CD4-positive, alpha-beta memory T cell (primary cell): ENCODE data around the gene P2RX6. TPM values are rescaled to one million over a fixed set of nuclear protein-coding genes. Genes with fewer than 3 reads are reported as not detected.
"Not testable (repeated sequence)": the region's sequence is repeated elsewhere in the genome, so short reads cannot be mapped to it uniquely, and the experiment has no call there.

ENCODE experiments used
- CTCF ChIA-PET: fragments of 350-600 bp; sonication (Branson Sonifier 250); formaldehyde crosslinking; loops from one replicate; lab custom pipeline; 2021; ENCODE audit warnings: inconsistent platforms; ENCODE audit not compliant: partially characterized antibody; lab: Charles Lee
- POLR2A ChIA-PET: fragments of 350-600 bp; sonication (Branson Sonifier 250); formaldehyde crosslinking; loops from one replicate; lab custom pipeline; 2021; ENCODE audit not compliant: partially characterized antibody; lab: Charles Lee
- DNase-seq, 5 donors: peaks; one replicate each; pipeline versions ENCODE4 v3.0.0 to v3.0.0-alpha.2; 2020 to 2022; ENCODE audit warnings: mixed read lengths in 1 of 5
- H3K27ac ChIP-seq: one replicate; pipeline ENCODE4 v1.7.0; 2013; ENCODE audit warnings: low read depth, low read length
- H3K27me3 ChIP-seq: 2 replicates; pipeline ENCODE4 v1.7.0; 2013; ENCODE audit warnings: mild to moderate bottlenecking, low read length, moderate library complexity; ENCODE audit not compliant: insufficient read depth
- H3K36me3 ChIP-seq: 2 replicates; pipeline ENCODE4 v1.7.0; 2013; ENCODE audit warnings: mild to moderate bottlenecking, low read length, moderate library complexity; ENCODE audit not compliant: insufficient read depth
- H3K4me1 ChIP-seq: 2 replicates; pipeline ENCODE4 v1.7.0; 2013; ENCODE audit warnings: mild to moderate bottlenecking, low read length, moderate library complexity; ENCODE audit not compliant: insufficient read depth
- H3K4me3 ChIP-seq, 2 donors: one replicate each; pipeline ENCODE4 v1.7.0; 2013; ENCODE audit warnings: low read length in 2 of 2, mild to moderate bottlenecking in 1 of 2
- H3K9me3 ChIP-seq, 2 donors: one replicate each; pipeline ENCODE4 v1.7.0; 2013; ENCODE audit warnings: low read length in 2 of 2, control low read depth in 1 of 2; ENCODE audit not compliant: control insufficient read depth in 1 of 2
- H3K27ac Mint-ChIP-seq, 7 donors: one replicate each; pipeline ENCODE4 v1.8.0; 2020 to 2021; ENCODE audit warnings: mixed read lengths in 7 of 7, mild to moderate bottlenecking in 6 of 7, inconsistent platforms in 3 of 7, moderate library complexity in 3 of 7
- H3K27me3 Mint-ChIP-seq, 2 donors: one replicate each; pipeline ENCODE4 v1.8.0; 2020 to 2021; ENCODE audit warnings: mixed read lengths in 2 of 2
- H3K36me3 Mint-ChIP-seq, 2 donors: one replicate each; pipeline ENCODE4 v1.8.0; 2020 to 2021; ENCODE audit warnings: mixed read lengths in 2 of 2, inconsistent platforms in 1 of 2, mild to moderate bottlenecking in 1 of 2
- H3K4me1 Mint-ChIP-seq, 4 donors: one replicate each; pipeline ENCODE4 v1.8.0; 2020 to 2021; ENCODE audit warnings: mixed read lengths in 4 of 4, mild to moderate bottlenecking in 1 of 4
- H3K4me3 Mint-ChIP-seq, 8 donors: one replicate each; pipeline ENCODE4 v1.8.0; 2020 to 2021; ENCODE audit warnings: mixed read lengths in 8 of 8, mild to moderate bottlenecking in 7 of 8, moderate library complexity in 6 of 8, inconsistent platforms in 3 of 8
- H3K9me3 Mint-ChIP-seq, 8 donors: one replicate each; pipeline ENCODE4 v1.8.0; 2020 to 2021; ENCODE audit warnings: mixed read lengths in 8 of 8, mild to moderate bottlenecking in 5 of 8, inconsistent platforms in 3 of 8, moderate library complexity in 1 of 8
- intact Hi-C: fragments of 100-400 bp; cut with micrococcal nuclease; formaldehyde crosslinking; loops from one replicate; pipeline ENCODE4 v1.15.1; 2023
- polyA plus RNA-seq, 2 donors: library from polyadenylated mRNA; unstranded; fragments of 300-500 nt; fragmentation: Illumina TruSeq; gene quantifications; one replicate each; pipeline ENCODE4 v1.2.3, GENCODE V29; 2021
- total RNA-seq, 2 experiments: library from RNA; stranded (reverse); gene quantifications; one replicate each; pipeline ENCODE4 v1.2.3, GENCODE V29; 2021

The P2RX6 gene
- total and polyA plus RNA-seq, 4 experiments from 2014 or later: 0.19 to 1.2 (median 1.1) TPM; not detected in 1

GRCh38 chr22:21069375-21069774 lies 54.4 kb downstream of the P2RX6 start:
- Histone ChIP-seq H3K36me3 (no peaks in the 10 kb centered on the region), H3K27ac (no peak overlapping the region), H3K9me3 (no peaks in the 10 kb centered on the region), H3K4me3 (no peak overlapping the region), H3K4me1 (no peaks in the 10 kb centered on the region), H3K27me3 (no peaks in the 10 kb centered on the region)
- DNase-seq: no peak
- H3K27me3 Mint-ChIP-seq: peaks cover 0 to 6% of the 10 kb centered on the region in 2 donors
- intact Hi-C loops: no loop called here
- peaks cover 0 to 3% (median 0%) of the 10 kb centered on the region in 8 donors for H3K9me3 Mint-ChIP-seq
- ChIA-PET POLR2A (no interaction called here), CTCF (no interaction called here)
- no peak overlapping the region for H3K27ac Mint-ChIP-seq
- no peaks in the 10 kb centered on the region for H3K36me3 Mint-ChIP-seq
- peaks cover 0 to 6% (median 0%) of the 10 kb centered on the region in 4 donors for H3K4me1 Mint-ChIP-seq
- H3K4me3 Mint-ChIP-seq: no peak overlapping the region

- Mint-ChIP-seq H3K4me3 (no peak overlapping the region), H3K27ac (no peak overlapping the region), H3K27me3 (peaks cover 0 to 3% of the 10 kb centered on the region in 2 donors), H3K9me3 (peaks cover 0 to 3% (median 0%) of the 10 kb centered on the region in 8 donors), H3K36me3 (no peaks in the 10 kb centered on the region), H3K4me1 (peaks cover 0 to 4% (median 0%) of the 10 kb centered on the region in 4 donors)
- no peak for DNase-seq
- Histone ChIP-seq H3K27me3 (no peaks in the 10 kb centered on the region), H3K36me3 (no peaks in the 10 kb centered on the region), H3K9me3 (no peaks in the 10 kb centered on the region), H3K4me1 (no peaks in the 10 kb centered on the region), H3K27ac (no peak overlapping the region), H3K4me3 (no peak overlapping the region)
- CTCF ChIA-PET: no interaction called here
- POLR2A ChIA-PET: no interaction called here
- intact Hi-C loops: no loop called here
These were observed 56.0 kb downstream of the P2RX6 start for GRCh38 chr22:21070690-21071615.

- H3K27me3 Mint-ChIP-seq, H3K36me3 ChIP-seq, H3K4me1 Mint-ChIP-seq, intact Hi-C loops, H3K36me3 Mint-ChIP-seq, POLR2A ChIA-PET, H3K4me3 Mint-ChIP-seq, H3K9me3 ChIP-seq, H3K4me1 ChIP-seq, CTCF ChIA-PET, H3K27ac ChIP-seq, H3K27ac Mint-ChIP-seq, H3K4me3 ChIP-seq, H3K9me3 Mint-ChIP-seq, DNase-seq, H3K27me3 ChIP-seq: not testable (repeated sequence)
These were observed 56.8 kb downstream of the P2RX6 start for GRCh38 chr22:21071796-21072195.

- Histone ChIP-seq H3K36me3 (no peaks in the 10 kb centered on the region), H3K4me1 (no peaks in the 10 kb centered on the region), H3K9me3 (no peaks in the 10 kb centered on the region), H3K4me3 (no peak overlapping the region), H3K27ac (no peak overlapping the region), H3K27me3 (no peaks in the 10 kb centered on the region)
- Mint-ChIP-seq H3K4me3 (no peak overlapping the region), H3K27me3 (no peaks in the 10 kb centered on the region), H3K27ac (no peak overlapping the region), H3K9me3 (peaks cover 0 to 3% (median 0%) of the 10 kb centered on the region in 8 donors), H3K4me1 (peaks cover 0 to 4% (median 0%) of the 10 kb centered on the region in 4 donors), H3K36me3 (no peaks in the 10 kb centered on the region)
- POLR2A ChIA-PET: no interaction called here
- CTCF ChIA-PET: no interaction called here
- DNase-seq: no peak
- intact Hi-C loops: no loop called here
These were observed 58.1 kb downstream of the P2RX6 start for GRCh38 chr22:21073023-21073422.

GRCh38 chr22:21073482-21073881 lies 58.5 kb downstream of the P2RX6 start:
- intact Hi-C loops: no loop called here
- Mint-ChIP-seq H3K4me1 (no peaks in the 10 kb centered on the region), H3K4me3 (no peak overlapping the region), H3K36me3 (no peaks in the 10 kb centered on the region), H3K27me3 (no peaks in the 10 kb centered on the region), H3K9me3 (peaks cover 0 to 3% (median 0%) of the 10 kb centered on the region in 8 donors), H3K27ac (no peak overlapping the region)
- Histone ChIP-seq H3K4me3 (no peak overlapping the region), H3K27me3 (no peaks in the 10 kb centered on the region), H3K27ac (no peak overlapping the region), H3K4me1 (no peaks in the 10 kb centered on the region), H3K9me3 (no peaks in the 10 kb centered on the region), H3K36me3 (no peaks in the 10 kb centered on the region)
- ChIA-PET CTCF (no interaction called here), POLR2A (no interaction called here)
- no peak for DNase-seq

- intact Hi-C loops: no loop called here
- no peaks in the 10 kb centered on the region for H3K36me3 Mint-ChIP-seq
- no peak overlapping the region for H3K4me3 ChIP-seq
- H3K27ac Mint-ChIP-seq: no peak overlapping the region
- no peaks in the 10 kb centered on the region for H3K27me3 ChIP-seq
- no peaks in the 10 kb centered on the region for H3K4me1 Mint-ChIP-seq
- CTCF ChIA-PET: no interaction called here
- DNase-seq: no peak
- POLR2A ChIA-PET: no interaction called here
- H3K9me3 Mint-ChIP-seq: peaks cover 0 to 4% (median 0%) of the 10 kb centered on the region in 8 donors
- H3K9me3 ChIP-seq: no peaks in the 10 kb centered on the region
- no peak overlapping the region for H3K27ac ChIP-seq
- H3K27me3 Mint-ChIP-seq: peaks cover 0 to 2% of the 10 kb centered on the region in 2 donors
- H3K36me3 ChIP-seq: no peaks in the 10 kb centered on the region
- no peaks in the 10 kb centered on the region for H3K4me1 ChIP-seq
- H3K4me3 Mint-ChIP-seq: no peak overlapping the region
These were observed 59.2 kb downstream of the P2RX6 start for GRCh38 chr22:21074102-21074715.

GRCh38 chr22:21075516-21076138 lies 60.7 kb downstream of the P2RX6 start:
- intact Hi-C loops: no loop called here
- Histone ChIP-seq H3K27ac (no peak overlapping the region), H3K4me3 (no peak overlapping the region), H3K9me3 (no peaks in the 10 kb centered on the region), H3K27me3 (no peaks in the 10 kb centered on the region), H3K4me1 (no peaks in the 10 kb centered on the region), H3K36me3 (no peaks in the 10 kb centered on the region)
- H3K27ac Mint-ChIP-seq: no peak overlapping the region
- no peaks in the 10 kb centered on the region for H3K4me1 Mint-ChIP-seq
- ChIA-PET CTCF (no interaction called here), POLR2A (no interaction called here)
- no peaks in the 10 kb centered on the region for H3K36me3 Mint-ChIP-seq
- no peak overlapping the region for H3K4me3 Mint-ChIP-seq
- H3K27me3 Mint-ChIP-seq: peaks cover 0 to 2% of the 10 kb centered on the region in 2 donors
- DNase-seq: no peak
- H3K9me3 Mint-ChIP-seq: peaks cover 0 to 4% (median 0%) of the 10 kb centered on the region in 8 donors
